Right lung (tissue), 5 donors: ENCODE measurements around the gene PHLDB1. TPM values are rescaled to one million over a fixed set of nuclear protein-coding genes. Genes with fewer than 3 reads are reported as not detected.

Source experiments
- DNase-seq, 2 donors: peaks; one replicate each; pipeline ENCODE4 v3.0.0-alpha.2; 2013
- polyA plus RNA-seq, 5 donors: library from polyadenylated mRNA; unstranded; fragments of 120-200 nt; gene quantifications; one replicate each; pipeline versions ENCODE4 v1.2.1 to v1.2.3, GENCODE V29; 2013; ENCODE audit warnings: inconsistent platforms in 1 of 5, low replicate concordance in 1 of 5; ENCODE audit not compliant: insufficient read length in 5 of 5, insufficient read depth in 1 of 5

PHLDB1 gene
- polyA plus RNA-seq, 5 donors, result 72.4 to 102 (median 87.0) TPM

DNA sequence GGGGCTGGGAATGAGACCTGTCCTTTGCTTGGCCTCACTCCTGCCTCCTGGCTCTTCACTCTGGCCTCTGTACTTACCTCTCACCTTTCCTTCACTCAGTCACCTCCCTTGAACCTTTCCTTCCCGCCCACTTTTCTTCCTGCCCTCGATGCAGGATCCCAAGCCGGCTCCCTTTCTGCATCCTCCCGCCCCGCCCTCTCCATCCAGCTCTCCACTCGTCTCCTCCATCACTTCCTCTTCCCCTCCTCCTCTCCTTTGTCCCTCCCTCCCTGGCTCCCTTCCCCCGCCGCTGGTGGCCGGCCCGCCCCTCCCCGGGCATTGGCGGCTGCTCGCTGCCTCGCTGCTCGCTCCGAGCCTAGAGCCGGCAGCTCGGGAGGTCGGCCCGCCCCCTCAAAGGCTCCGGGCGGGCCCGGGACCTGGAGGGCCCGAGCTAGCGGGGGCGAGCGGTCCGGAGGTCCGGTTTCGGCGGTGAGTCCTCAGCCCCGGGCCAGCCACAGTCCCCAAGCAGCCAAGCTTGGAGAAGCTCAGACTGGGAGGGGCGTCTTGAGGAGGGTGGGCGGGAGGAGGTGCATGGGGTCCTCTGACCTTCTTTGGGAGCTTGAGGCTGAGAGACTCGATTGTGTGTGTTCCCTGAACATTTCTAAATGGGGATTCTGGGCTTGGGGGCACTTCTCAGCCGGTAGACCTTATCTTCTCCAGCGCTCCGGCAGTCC, 13.8 kb downstream of the PHLDB1 start:
- peak; percentile 85 to 86 for DNase-seq

DNA sequence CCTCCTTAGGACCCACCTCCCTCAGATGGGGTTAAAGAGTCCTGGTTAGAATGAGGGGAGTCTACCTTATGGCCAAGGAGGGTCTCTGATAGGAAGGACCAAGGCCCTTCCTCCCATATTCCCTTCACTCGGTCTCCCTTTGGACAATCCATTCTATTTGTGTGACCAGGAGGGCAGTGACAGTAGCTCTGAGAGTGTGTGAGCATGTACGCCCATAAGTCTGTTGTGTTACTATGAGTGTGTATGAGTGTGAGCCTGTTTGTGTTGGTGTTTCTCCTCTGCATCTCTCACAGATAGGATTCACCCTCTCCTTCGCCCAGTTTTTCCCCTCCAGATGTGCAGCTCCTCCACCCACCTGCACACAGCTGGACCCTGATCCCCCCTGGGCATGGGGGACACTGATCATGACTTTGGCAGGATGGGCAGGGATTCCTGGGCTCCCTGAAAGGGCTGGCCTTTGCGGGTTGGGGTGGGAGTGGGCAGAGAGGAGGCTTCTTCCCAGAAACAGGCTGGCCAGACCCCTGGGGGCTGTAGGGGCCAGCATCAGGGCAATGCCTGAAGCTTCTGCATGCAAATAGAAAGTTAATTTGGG, 14.5 kb downstream of the PHLDB1 start:
- DNase-seq, result no peak

DNA sequence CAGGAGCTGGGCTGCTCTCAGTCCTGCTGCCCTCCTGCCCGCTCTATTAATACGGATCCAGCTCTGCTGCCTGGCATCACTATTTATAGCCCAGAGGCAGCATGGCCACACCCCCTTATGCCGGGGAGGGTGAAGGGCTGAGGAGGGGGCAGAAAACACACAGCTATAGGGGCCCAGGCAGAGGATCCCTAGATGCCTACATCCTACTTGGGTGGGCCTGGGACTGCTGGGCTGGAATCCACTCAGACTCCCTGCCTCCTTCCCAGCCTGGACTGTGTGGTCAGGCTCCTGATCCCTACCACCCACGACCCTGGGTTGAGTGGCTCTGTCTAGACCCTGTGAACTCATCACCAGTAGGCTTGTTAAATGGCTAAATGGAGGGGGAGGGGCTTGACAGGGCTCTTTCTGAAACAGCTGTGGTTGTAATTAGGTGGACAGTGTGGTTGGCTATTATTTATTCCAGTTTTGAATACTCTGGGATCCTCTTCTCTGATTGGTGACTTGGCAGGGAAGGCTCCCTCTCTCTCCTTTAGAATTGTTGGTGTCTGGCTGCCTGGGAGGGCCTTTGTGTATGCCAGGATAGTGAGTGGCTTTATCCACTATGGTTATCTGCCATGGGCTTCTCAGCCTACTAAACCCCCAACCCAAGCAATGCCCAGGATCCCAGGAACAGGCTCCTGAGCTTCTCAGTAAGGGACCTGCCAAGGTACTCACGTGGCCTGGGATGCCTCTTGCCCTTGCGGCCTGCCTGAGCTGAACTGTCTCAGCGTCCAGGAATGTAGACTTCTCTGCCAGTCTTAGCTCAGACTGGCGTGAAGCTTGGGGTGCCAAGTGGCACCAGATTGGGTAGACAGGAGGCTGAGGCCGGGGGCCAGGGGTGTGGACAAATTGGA, 15.2 kb downstream of the PHLDB1 start:
- DNase-seq, result no peak

DNA sequence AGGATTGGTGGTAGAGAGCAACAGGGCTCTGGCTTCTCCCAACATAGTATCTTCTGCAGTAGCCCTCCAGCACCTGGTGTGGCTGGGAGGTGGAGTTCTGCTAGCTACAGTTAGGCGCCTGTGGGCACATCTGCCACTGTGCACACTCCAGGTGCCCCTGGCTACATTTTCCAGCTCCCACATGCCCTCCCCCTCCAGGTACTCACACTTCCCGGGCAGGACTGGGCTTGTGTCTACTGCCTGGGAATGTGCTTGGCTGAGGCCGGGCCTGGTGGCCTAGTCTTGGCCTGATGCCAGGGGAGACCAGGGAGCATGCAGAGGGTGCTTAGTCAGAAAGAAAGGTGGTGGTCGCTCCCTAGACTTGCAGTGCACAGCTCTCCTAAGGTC, 15.8 kb downstream of the PHLDB1 start:
- DNase-seq, result no peak

DNA sequence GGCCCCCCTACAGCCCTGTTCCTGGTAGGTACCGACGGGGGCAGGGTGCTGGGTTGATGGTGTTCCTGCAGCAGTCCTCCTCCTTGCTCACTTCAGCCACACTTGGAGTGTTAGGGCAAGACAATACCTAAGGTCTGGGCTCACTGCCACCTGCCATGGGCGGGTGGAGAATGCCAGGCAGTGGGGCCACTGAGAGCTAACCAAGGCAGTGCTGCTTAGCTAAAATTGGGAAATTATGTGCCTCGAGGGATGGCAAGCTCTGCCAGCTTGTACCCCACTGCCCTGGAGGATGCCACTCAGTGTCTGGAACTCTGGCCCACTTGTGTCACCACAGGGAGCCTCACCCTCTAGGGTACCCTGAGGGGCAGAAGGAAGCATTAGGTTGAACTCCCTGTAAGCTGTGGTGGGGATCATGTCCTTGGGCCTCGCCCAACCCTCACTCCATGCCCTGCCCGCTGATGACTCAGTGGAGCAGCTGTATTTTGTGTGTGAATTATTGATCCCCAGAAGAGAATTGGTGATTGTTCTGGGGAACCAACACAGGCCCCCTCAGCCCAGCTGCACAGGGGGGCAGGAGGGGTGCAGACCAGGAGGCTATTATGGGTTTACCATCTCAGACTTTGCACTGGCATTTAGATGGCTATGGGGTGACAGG, 17.7 kb downstream of the PHLDB1 start:
- DNase-seq, result no peak

DNA sequence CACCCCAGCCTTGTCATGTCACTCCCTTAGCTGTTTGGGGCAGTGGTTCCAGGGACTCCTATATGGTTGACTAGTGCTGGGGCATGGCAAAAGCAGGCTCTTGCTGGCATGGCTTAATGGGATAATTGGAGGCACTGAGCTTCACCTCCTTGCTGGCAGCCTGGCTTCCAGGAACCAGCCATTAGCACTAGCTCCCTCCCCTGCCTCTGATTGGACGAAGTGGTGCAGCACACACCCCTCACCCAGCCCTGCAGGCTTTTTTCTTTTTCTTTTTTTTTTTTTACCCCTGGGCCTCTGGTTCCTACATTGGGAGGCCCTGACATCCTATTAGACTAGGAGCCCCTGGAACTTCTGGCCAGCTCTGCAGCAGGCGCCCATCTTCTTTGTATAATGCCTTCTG, 18.6 kb downstream of the PHLDB1 start:
- DNase-seq, result no peak

DNA sequence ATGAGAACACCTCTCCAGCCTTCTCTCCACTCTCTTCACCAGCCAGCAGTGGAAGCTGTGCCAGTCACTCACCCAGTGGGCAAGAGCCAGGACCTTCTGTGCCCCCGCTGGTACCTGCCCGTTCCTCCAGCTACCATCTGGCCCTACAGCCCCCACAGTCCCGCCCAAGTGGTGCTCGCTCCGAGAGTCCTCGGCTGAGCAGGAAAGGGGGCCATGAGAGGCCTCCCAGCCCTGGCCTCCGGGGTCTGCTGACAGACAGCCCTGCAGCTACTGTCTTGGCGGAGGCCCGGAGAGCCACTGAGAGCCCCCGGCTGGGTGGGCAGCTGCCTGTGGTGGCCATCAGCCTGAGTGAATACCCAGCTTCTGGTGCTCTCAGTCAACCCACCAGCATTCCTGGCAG, 20.2 kb downstream of the PHLDB1 start:
- no peak for DNase-seq

DNA sequence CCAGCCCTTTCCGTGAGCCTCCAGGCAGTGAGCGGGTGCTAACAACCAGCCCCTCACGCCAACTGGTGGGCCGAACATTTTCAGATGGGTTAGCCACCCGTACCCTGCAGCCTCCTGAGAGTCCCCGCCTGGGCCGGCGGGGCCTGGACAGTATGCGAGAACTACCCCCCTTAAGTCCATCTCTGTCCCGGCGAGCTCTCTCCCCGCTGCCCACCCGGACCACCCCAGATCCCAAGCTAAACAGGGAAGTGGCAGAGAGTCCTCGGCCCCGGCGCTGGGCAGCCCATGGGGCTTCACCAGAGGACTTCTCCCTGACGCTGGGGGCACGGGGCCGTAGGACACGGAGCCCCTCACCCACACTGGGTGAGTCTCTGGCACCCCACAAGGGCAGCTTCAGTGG, 20.6 kb downstream of the PHLDB1 start:
- DNase-seq, result no peak

DNA sequence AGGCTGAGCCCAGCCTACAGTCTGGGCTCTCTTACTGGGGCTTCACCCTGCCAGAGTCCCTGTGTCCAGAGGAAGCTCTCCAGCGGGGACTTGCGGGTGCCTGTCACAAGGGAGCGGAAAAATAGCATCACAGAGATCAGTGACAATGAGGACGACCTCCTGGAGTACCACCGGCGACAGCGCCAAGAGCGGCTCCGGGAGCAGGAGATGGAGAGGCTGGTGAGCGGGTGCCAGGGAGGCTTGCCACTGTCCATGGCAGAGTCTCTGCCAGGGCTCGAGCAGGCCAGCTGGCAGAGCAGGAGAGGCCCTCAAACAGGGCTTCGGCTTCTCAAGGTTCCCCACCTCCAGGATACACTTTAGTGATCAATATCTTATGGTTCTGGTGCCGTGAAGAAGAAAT, 21.0 kb downstream of the PHLDB1 start:
- no peak for DNase-seq

DNA sequence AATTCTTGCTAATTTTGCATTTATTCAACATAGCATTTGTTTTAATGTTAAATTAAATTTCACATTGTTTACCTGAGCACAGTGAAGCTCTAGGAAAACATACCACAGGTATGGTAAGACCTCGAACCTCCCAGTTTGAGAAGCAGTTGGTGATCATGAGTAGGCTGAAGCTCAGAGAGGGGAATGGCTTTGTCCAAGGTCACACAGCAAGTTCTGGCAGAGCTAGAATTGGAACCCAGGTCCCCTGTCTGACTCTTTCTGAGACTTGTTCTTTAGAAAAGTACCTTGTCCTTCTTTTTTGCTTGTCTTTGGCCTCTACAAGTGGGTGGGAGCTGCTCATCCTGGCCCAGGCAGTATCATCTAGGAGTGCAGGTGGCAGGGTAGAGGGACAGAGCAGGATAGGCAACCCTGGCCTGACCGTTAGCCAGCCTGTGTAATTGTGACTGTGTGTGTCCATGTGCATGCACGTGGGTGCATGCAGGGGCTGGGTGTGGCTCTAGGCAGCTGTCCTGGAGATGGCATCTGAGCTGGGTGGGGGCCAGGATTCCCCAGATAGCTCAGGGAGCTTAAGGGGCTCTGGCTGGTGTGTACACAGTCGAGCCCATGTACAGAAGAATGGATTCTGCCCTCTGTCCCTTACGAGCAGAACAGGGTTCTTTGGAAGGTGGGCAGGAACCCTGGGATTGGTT, 21.6 kb downstream of the PHLDB1 start:
- no peak for DNase-seq

DNA sequence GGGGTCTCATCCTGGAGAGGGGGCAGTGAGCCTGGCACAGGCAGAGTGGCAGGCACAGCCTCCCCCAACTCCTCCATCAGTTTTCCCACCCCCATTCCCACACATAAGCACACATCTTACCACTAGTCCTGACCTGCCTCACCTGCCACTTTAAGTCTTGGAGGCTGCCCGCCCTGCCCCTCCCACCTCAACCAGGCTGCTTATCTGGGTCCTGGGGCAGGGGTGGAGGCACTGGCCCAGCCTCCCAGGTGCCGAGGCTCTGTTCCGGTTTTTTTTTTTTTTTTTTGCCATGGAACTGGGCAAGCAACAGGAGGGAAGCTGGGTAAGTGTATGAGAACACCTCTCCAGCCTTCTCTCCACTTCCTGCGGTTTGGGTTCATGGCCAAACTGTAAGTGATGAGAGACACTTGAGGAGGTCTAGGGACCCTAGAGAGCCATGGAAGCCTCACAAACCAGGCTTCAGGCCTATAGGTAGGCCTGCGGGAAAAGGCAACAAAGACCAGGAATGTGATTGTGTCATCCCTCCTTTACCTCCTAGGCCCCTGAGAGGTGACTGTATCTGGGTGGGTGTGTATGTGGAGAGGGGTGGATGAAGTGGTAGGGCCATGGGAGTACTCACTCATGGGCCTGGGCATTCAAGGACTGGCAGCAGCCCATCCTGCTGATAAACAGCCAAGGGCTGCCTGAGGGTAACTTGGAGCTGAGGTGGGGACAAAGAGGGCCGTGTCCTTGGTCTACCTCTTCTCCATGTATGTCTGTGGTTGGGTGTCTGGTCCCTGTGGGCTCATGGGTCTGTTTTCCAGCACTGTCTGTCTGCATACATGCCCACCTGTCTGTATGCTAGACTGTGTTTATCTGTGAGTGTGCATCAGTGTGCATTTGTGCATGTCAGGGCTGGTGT, 22.6 kb downstream of the PHLDB1 start:
- DNase-seq, result no peak

DNA sequence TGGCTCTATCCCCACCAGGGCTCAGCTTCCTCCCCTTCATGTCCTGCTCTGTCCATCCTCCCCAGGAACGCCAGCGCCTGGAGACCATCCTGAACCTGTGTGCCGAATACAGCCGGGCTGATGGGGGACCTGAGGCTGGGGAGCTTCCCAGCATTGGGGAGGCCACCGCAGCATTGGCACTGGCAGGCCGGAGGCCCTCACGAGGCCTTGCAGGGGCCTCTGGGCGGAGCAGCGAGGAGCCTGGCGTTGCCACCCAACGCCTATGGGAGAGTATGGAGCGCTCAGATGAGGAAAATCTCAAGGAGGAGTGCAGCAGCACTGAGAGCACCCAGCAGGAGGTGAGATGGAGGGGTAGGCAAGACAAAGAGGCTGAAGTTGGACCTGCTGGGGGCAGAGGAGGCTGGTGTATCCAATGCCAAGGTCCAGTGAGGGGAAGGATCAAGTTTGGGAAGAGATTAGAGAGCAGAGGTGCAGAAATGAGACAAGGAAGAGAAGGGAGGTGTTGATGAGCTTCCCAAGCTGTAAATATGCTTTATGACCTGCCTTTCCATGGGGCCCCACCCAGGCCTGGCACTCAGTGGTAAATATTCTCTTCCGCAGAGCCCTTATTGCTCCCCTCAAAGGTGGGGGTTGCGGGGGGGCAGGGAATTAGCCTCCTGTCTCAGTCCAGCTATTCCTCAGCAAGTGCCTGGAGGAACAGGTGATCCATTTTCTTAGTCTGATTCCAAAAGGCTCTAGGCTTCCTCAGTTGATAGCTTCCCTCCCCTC, 23.9 kb downstream of the PHLDB1 start:
- no peak for DNase-seq

DNA sequence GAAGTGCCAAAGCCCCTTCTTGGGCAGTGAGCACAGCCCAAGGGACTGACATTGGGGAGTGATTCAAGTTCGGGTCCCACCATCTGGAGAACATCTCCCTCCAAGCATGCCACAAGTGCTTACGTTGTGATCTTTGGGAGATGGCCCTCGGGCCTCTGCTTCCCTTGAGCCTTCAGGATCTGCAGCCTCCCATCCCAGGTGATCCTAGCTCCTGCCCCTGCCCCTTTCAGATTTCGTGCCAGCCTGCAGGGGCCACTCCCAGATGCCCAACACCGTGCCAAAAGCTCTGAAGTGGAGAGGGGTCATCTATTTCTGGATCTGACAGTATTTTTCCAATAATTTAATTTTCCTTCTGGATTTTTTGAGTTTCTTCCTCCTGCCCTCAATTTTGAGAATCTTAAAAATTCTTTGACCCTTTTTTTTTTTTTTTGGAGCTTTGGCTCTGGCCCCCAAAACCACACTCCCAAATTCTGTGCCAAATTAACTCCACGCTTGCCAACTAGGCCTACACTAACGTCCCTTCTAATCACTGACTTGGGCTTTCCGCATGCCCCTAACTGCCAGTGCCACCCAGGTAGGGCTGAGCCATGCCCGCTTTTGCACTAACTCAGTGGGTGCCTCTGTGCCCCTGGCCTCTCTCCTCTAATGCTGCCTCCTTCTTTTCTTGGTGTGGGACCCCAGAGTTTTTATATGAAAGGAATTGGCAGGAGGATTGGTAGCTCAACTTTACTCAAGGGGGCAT, 25.3 kb downstream of the PHLDB1 start:
- no peak for DNase-seq

DNA sequence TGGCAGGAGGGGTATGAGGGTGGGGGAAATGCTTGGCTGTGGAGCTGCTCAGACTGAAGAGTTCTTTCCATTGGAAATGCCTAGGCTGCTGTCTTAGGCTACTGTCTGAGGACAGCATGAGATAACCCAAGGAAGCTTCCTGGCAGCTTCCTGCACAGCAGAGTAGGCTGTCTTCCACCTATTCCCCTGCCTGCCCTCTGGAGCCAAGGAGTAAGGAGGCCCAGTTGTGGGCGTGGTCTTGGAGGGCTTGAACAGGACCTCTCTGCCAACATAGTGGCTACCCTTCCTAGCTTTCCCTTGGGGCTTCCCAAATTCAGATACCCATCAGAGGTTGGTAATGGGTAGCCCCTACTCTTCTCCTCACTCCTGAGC, 25.9 kb downstream of the PHLDB1 start:
- DNase-seq, result no peak

DNA sequence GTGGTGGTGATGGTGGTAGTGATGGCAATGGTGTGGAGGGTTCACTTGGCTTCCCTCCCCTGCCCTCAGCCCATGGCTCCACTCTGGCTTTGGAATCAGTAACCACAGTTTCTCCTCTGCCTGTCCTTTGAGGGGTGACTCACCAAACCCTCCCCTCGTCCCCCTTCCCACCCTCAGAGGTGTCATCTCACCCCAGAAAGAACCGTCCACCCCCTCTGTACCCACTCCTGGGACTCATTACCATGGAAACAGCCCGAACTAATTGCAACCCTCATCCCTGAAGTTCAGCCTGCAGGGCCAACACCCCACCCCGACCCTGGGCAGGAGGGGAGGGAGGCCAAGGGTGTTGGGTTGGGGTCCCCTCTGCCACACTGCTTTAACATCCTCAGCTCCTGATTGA, 26.6 kb downstream of the PHLDB1 start:
- no peak for DNase-seq

DNA sequence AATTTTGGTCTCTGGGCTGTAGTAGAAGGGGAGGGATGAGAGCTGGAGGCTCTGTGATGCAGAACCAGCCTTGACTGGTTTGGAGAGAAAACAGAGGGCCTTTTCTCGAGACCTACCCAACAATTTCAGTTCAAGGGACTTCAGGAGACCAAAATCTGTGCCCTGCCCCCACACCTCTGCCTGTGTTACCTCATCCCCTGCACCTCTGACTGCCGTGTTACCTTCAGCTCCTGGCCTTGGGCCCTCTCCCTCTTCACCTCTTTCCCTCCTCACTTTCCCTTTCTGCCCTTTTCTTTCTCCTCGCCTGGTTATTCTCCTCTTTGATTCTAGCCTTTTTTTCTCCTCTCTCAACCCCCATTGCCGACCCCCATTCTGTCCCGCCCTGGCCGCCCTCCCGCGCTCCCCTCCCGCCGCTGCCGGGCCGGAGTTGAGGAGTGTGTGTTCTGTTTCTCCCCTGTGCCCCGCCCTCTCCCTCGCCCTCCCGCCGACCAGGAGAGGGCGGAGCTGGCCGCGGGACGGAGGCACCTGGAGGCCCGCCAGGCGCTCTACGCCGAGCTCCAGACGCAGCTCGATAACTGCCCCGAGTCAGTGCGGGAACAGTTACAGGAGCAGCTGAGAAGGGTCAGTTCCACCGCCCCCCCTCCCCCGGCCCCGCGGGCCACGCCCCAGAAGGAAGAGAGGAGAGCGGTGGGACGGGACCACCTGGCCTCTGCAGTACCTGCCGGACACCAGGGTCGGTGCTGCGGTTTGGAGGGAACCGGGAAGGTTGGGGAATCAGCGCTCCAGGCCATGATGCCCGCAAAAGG, 27.2 kb downstream of the PHLDB1 start:
- DNase-seq, result peak; percentile 87 to 89

DNA sequence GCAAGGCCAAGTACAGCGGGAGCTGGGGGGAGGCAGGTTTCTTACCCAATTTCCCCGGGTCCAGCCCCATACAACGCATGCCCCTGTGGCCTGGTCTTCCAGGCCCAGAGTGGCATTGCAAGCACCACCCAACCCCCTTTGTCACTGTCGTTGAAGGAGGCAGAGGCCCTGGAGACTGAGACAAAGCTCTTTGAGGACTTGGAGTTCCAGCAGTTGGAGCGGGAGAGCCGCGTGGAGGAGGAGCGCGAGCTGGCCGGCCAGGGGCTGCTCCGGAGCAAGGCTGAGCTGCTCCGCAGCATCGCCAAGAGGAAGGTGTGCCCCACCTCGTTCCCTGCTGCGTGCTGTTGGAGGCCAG, 27.8 kb downstream of the PHLDB1 start:
- no peak for DNase-seq

DNA sequence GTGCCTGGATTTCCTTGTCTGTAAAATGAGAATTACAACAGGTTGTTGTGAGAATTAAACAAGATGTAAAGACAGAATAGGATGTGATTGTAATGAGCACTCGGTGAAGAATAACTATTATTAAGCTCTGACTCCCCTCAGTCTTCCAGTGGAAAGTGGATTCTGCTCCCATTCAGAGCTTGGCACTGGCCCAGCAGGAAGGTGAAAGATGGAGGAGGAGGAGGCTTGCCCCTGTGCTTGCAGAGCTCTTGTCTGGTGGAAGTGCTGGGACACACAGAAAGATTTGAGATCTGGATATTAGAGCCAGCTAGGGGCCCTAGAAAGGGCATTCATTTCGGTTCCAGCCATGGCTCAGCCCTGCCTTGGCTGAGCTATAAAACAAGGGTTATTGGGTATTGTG, 28.2 kb downstream of the PHLDB1 start:
- DNase-seq, result no peak
